OCI-LY3 (cell line): ENCODE data around the gene ABCF2.

Experiments used
- H2AFZ ChIP-seq: fragments of 200-600, 300-600 bp; shearing (Covaris generic); 2 replicates; pipeline ENCODE4 v1.6.0; 2014; ENCODE audit warnings: antibody characterized with exemption, low read depth, low read length
- H3K27ac ChIP-seq: fragments of 200-600, 300-600 bp; sonication (generic); 2 replicates; pipeline ENCODE4 v1.5.1; 2014; ENCODE audit warnings: mild to moderate bottlenecking, low read length, moderate library complexity, mixed read lengths
- H3K27me3 ChIP-seq: fragments of 200-600, 300-600 bp; sonication (generic); 2 replicates; pipeline ENCODE4 v1.6.1; 2014; ENCODE audit warnings: low read depth, low read length, mixed read lengths
- H3K36me3 ChIP-seq: fragments of 200-600, 300-600 bp; sonication (generic); replicated peaks from 2 replicates; pipeline ENCODE3; 2014; ENCODE audit warnings: low read depth, low read length, mixed read lengths
- H3K4me1 ChIP-seq: fragments of 300-600, 200-600 bp; sonication (generic); 2 replicates; pipeline ENCODE4 v1.6.1; 2014; ENCODE audit warnings: low read length, mixed read lengths
- H3K4me2 ChIP-seq: fragments of 200-600, 300-600 bp; sonication (generic); 2 replicates; pipeline ENCODE4 v1.6.1; 2014; ENCODE audit warnings: low read length, mixed read lengths
- H3K4me3 ChIP-seq: fragments of 300-600, 200-600 bp; sonication (generic); 2 replicates; pipeline ENCODE4 v1.5.1; 2014; ENCODE audit warnings: antibody characterized with exemption, mild to moderate bottlenecking, low read length, moderate library complexity
- H3K79me2 ChIP-seq: fragments of 300-600, 200-600 bp; shearing (Covaris generic); 2 replicates; pipeline ENCODE4 v1.6.1; 2014; ENCODE audit warnings: mild to moderate bottlenecking, low read length, mixed read lengths
- H3K9ac ChIP-seq: fragments of 300-600, 200-600 bp; shearing (Covaris generic); 2 replicates; pipeline ENCODE4 v1.6.0; 2014; ENCODE audit warnings: mild to moderate bottlenecking, low read length, moderate library complexity
- H3K9me3 ChIP-seq: fragments of 200-600, 300-600 bp; shearing (Covaris generic); 2 replicates; pipeline ENCODE4 v1.6.1; 2014; ENCODE audit warnings: low read length, mixed read lengths; ENCODE audit not compliant: insufficient read depth
- H4K20me1 ChIP-seq: fragments of 200-600, 300-600 bp; sonication (generic); 2 replicates; pipeline ENCODE4 v1.6.1; 2016; ENCODE audit warnings: low read length, mixed read lengths; ENCODE audit not compliant: insufficient read depth
- CTCF ChIP-seq: fragments of 200-600, 300-600 bp; sonication (generic); IDR thresholded peaks from 2 replicates; pipeline ENCODE4 v1.5.1; 2014; ENCODE audit warnings: antibody characterized with exemption, low read length, low read depth
- EZH2phosphoT487 ChIP-seq: fragments of 200-600 bp; shearing (Covaris generic); IDR thresholded peaks from 2 replicates; pipeline ENCODE4 v1.6.1; 2018; ENCODE audit warnings: antibody characterized with exemption, mixed run types, low read depth

ABCF2 gene

DNA sequence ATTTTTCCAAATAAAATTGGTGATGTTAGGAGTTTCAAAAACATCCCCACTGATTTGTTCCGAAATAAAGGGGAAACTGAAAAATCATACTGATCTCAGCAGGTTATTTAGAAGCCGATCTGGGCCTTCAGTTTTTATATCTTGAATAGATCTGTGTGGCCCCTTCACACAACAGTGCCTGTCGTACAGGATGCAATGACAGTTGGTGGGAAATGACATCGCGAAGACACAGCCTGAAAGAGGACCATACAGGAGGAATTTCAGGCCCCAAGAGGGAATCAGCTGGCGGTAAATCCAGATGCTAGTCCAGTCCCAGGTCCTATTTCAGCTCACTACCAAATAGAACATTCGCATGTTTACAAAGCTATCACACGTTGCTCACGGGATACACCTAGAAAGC is 19.7 kb downstream of the ABCF2 start:
- peaks cover 11% of the 10 kb centered on the region for H3K36me3 ChIP-seq
- H3K79me2 ChIP-seq, result no peaks in the 10 kb centered on the region
- TF ChIP-seq EZH2phosphoT487 (no peak), CTCF (no peak)
- H3K9ac ChIP-seq, result no peak overlapping the region
- no peaks in the 10 kb centered on the region; the same call in 1 of the 2 replicates for H4K20me1 ChIP-seq
- H3K4me2 ChIP-seq, result no peak overlapping the region
- peaks cover 37% of the 10 kb centered on the region for H3K27me3 ChIP-seq
- H3K9me3 ChIP-seq, result no peaks in the 10 kb centered on the region
- no peak overlapping the region for H3K27ac ChIP-seq
- H3K4me1 ChIP-seq, result no peaks in the 10 kb centered on the region
- no peak overlapping the region for H3K4me3 ChIP-seq
- H2AFZ ChIP-seq, result no peak overlapping the region

GRCh38 chr7:151206914-151207313 is 20.1 kb downstream of the ABCF2 start:
- Histone ChIP-seq H2AFZ (no peak overlapping the region), H3K27me3 (peaks cover 41% of the 10 kb centered on the region), H3K9ac (no peak overlapping the region)

DNA sequence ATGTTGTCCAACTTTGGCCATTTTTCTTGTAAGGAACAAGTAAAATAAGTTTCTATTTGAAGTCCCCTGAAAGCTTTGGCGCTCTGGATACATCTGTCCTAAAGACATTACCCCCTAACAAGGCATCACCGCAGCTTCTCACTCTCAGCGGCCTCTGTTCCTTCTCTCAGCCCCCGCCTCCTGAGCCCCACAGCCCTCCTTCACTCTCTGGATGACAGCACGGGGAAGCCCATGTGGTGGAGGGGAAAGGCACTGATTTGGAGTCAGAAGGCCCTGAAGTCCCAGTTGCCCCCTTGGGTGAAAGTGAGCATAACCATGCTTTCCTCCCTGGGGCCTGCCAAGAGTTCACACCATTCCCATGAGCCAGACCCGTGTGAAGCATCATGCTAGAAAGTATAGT is 21.3 kb downstream of the ABCF2 start:
- Histone ChIP-seq H3K79me2 (no peaks in the 10 kb centered on the region), H3K4me2 (no peak overlapping the region), H3K9ac (no peak overlapping the region), H3K4me3 (no peak overlapping the region), H3K9me3 (no peaks in the 10 kb centered on the region), H3K27ac (no peak overlapping the region), H3K36me3 (peaks cover 4% of the 10 kb centered on the region), H4K20me1 (no peaks in the 10 kb centered on the region; the same call in 1 of the 2 replicates), H3K27me3 (peaks cover 51% of the 10 kb centered on the region), H3K4me1 (no peaks in the 10 kb centered on the region), H2AFZ (no peak overlapping the region)
- no peak for TF ChIP-seq CTCF

More at GRCh38 chr7:151206914-151207313, 20.1 kb downstream of the ABCF2 start:
- Histone ChIP-seq H3K27ac (no peak overlapping the region), H3K79me2 (no peaks in the 10 kb centered on the region), H3K4me2 (no peak overlapping the region), H3K4me3 (no peak overlapping the region), H3K36me3 (peaks cover 8% of the 10 kb centered on the region), H4K20me1 (no peaks in the 10 kb centered on the region; the same call in 1 of the 2 replicates), H3K4me1 (no peaks in the 10 kb centered on the region), H3K9me3 (no peaks in the 10 kb centered on the region)
- TF ChIP-seq CTCF (no peak), EZH2phosphoT487 (no peak)

GRCh38 chr7:151204383-151205032 is 22.5 kb downstream of the ABCF2 start:
- no peak for TF ChIP-seq CTCF
- TF ChIP-seq EZH2phosphoT487, result no peak
- H3K4me2 ChIP-seq, result no peak overlapping the region
- H3K27me3 ChIP-seq, result peaks cover 63% of the 10 kb centered on the region

More at GRCh38 chr7:151204383-151205032, 22.5 kb downstream of the ABCF2 start:
- Histone ChIP-seq H3K9ac (no peak overlapping the region), H2AFZ (no peak overlapping the region), H3K4me3 (no peak overlapping the region), H3K9me3 (no peaks in the 10 kb centered on the region), H4K20me1 (no peaks in the 10 kb centered on the region), H3K79me2 (no peaks in the 10 kb centered on the region), H3K4me1 (no peaks in the 10 kb centered on the region), H3K36me3 (no peaks in the 10 kb centered on the region), H3K27ac (no peak overlapping the region)
